Calu3 (cell line): ENCODE data around the gene NLRC3. TPM values are rescaled to one million over a fixed set of nuclear protein-coding genes. Genes with fewer than 3 reads are reported as not detected.

Experiments used
- BruUV-seq: library from RNA; stranded (reverse); fragments of 400-500 nt; replicated peaks from 2 replicates; lab custom pipeline; 2021; lab: Mats Ljungman, UMichigan
- CTCF ChIA-PET: fragments of 300-600 bp; sonication (Branson Sonifier 250); formaldehyde crosslinking; loops from one replicate; lab custom pipeline; 2022; ENCODE audit warnings: antibody characterized with exemption; lab: Charles Lee
- DNase-seq: peaks from one replicate; pipeline ENCODE4 v3.0.0; 2022
- H3K27ac Mint-ChIP-seq: one replicate; pipeline ENCODE4 v1.8.0; 2022; ENCODE audit warnings: mixed read lengths; ENCODE audit not compliant: unreplicated experiment
- H3K27me3 Mint-ChIP-seq: one replicate; pipeline ENCODE4 v1.8.0; 2022; ENCODE audit warnings: mixed read lengths; ENCODE audit not compliant: unreplicated experiment
- H3K36me3 Mint-ChIP-seq: one replicate; pipeline ENCODE4 v1.8.0; 2022; ENCODE audit warnings: mild to moderate bottlenecking, moderate library complexity, mixed read lengths; ENCODE audit not compliant: insufficient read depth, unreplicated experiment
- H3K4me1 Mint-ChIP-seq: one replicate; pipeline ENCODE4 v1.8.0; 2022; ENCODE audit warnings: mild to moderate bottlenecking, low read depth, mixed read lengths; ENCODE audit not compliant: unreplicated experiment
- H3K4me3 Mint-ChIP-seq: one replicate; pipeline ENCODE4 v1.8.0; 2022; ENCODE audit warnings: mild to moderate bottlenecking, low read depth, moderate library complexity, mixed read lengths; ENCODE audit not compliant: unreplicated experiment
- H3K9me3 Mint-ChIP-seq: one replicate; pipeline ENCODE4 v1.8.0; 2022; ENCODE audit warnings: low read depth, mixed read lengths; ENCODE audit not compliant: unreplicated experiment
- intact Hi-C: fragments of 100-400 bp; cut with micrococcal nuclease; formaldehyde crosslinking; loops from one replicate; pipeline ENCODE4 v1.10.0; 2022; ENCODE audit not compliant: unreplicated experiment
- total RNA-seq: library from RNA; stranded (reverse); gene quantifications from 2 replicates; pipeline ENCODE4 v1.2.3, GENCODE V29; 2022
- TF ChIP-seq, protein P1 (sequence below): fragments of 200-600 bp; IDR thresholded peaks from one replicate; pipeline ENCODE4 v1.8.0; 2022; ENCODE audit warnings: antibody characterized with exemption; ENCODE audit not compliant: unreplicated experiment

NLRC3 gene
- total RNA-seq, 1 experiment from 2014 or later = 0.42 TPM

DNA sequence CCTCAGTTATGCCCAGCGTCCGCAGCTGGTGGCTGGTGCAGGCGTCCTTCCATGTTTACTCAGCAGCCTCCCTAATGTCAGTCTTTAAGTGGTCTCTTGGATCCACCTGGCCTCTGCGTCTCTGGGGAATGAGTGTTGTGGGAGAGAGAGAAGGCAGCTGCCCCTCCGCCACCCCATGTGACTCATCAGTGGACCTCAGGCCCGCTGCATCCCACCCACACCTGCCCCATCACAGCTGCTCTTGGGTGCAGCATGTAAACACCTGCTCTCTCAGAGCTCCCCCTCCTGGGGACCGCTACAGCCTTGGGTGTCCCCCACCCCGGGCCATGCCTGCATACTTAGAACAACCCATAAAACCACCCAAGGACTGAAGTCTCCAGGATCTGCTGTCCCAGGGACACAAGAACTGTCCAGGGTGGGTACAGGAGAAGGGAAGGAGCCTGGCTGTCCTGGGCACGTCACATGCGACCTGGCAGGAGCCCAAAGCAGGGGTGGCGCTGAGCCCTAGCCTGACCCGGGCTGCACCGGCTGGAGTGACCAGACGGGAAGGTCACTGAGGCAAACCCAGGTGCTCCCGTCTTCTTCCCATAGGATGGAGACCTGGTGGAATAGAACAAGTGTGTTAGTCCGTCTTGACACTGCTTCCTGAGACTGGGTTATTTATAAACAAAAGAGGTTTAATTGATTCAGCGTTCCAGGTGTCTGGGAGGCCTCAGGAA is 86.1 kb downstream of the NLRC3 start:
- H3K27ac Mint-ChIP-seq = no peak overlapping the region
- no peaks in the 10 kb centered on the region for H3K27me3 Mint-ChIP-seq
- no peak for DNase-seq
- H3K9me3 Mint-ChIP-seq = no peaks in the 10 kb centered on the region
- peaks cover 30% of the 10 kb centered on the region for H3K36me3 Mint-ChIP-seq
- CTCF ChIA-PET = interaction anchor here (0.5 to 1.1 kb wide), 3 partner anchors 50 to 330 kb away, joined by 3 to 5 read pairs (median 5); no protein-coding TSS in a partner anchor
- intact Hi-C loops = no loop called here
- no peak overlapping the region for H3K4me3 Mint-ChIP-seq
- BruUV-seq = TSS peak; percentile 20
- TF ChIP-seq, protein P1, sequence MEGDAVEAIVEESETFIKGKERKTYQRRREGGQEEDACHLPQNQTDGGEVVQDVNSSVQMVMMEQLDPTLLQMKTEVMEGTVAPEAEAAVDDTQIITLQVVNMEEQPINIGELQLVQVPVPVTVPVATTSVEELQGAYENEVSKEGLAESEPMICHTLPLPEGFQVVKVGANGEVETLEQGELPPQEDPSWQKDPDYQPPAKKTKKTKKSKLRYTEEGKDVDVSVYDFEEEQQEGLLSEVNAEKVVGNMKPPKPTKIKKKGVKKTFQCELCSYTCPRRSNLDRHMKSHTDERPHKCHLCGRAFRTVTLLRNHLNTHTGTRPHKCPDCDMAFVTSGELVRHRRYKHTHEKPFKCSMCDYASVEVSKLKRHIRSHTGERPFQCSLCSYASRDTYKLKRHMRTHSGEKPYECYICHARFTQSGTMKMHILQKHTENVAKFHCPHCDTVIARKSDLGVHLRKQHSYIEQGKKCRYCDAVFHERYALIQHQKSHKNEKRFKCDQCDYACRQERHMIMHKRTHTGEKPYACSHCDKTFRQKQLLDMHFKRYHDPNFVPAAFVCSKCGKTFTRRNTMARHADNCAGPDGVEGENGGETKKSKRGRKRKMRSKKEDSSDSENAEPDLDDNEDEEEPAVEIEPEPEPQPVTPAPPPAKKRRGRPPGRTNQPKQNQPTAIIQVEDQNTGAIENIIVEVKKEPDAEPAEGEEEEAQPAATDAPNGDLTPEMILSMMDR = no peak
- no peaks in the 10 kb centered on the region for H3K4me1 Mint-ChIP-seq

Other genes starting within 250 kb of the NLRC3 start
- not detected in 2 replicates for gene OR2C1, start 221.5 kb downstream of the NLRC3 start, total RNA-seq
- 23.8 and 26.1 TPM in 2 replicates for gene ZSCAN32, start 176.4 kb downstream of the NLRC3 start, total RNA-seq
- gene ZNF174, start 176.2 kb downstream of the NLRC3 start, total RNA-seq = 13.8 and 14.3 TPM in 2 replicates
- gene ZNF597, start 133.9 kb downstream of the NLRC3 start, total RNA-seq = 2.7 TPM in 2 replicates
- 53.2 and 63.4 TPM in 2 replicates for gene NAA60, start 133.7 kb downstream of the NLRC3 start, total RNA-seq
- not detected in 2 replicates for gene C16orf90, start 81.9 kb downstream of the NLRC3 start, total RNA-seq
- 28.5 and 30.6 TPM in 2 replicates for gene CLUAP1, start 76.4 kb downstream of the NLRC3 start, total RNA-seq
- gene SLX4, start 34.2 kb upstream of the NLRC3 start, total RNA-seq = 15.9 and 18.2 TPM in 2 replicates
- 26.0 and 31.6 TPM in 2 replicates for gene DNASE1, start 77.3 kb upstream of the NLRC3 start, total RNA-seq
- 232 and 244 TPM in 2 replicates for gene TRAP1, start 140.1 kb upstream of the NLRC3 start, total RNA-seq